SK-N-SH (cell line): Measurements from ENCODE around the gene PER3.

Source experiments
- EZH2phosphoT487 ChIP-seq: fragments of 200-600 bp; sonication (generic); IDR thresholded peaks from 2 replicates; pipeline ENCODE4 v1.6.1; 2017; ENCODE audit warnings: low read depth, mixed run types, mild to moderate bottlenecking, antibody characterized with exemption, moderate library complexity, borderline replicate concordance
- GABPA ChIP-seq: IDR thresholded peaks from 2 replicates; pipeline ENCODE4 v1.4.0; 2012; ENCODE audit warnings: low read depth, mild to moderate bottlenecking
- NFIC ChIP-seq: IDR thresholded peaks from 2 replicates; pipeline ENCODE4 v1.4.0; 2012; ENCODE audit warnings: borderline replicate concordance
- POLR2AphosphoS5 ChIP-seq: IDR thresholded peaks from 2 replicates; pipeline ENCODE4 v1.6.1; 2012; ENCODE audit warnings: low read depth, low read length
- TF ChIP-seq, protein P1 (sequence below): fragments of 200-600 bp; sonication (generic); IDR thresholded peaks from 2 replicates; pipeline ENCODE4 v1.6.1; 2017; ENCODE audit warnings: antibody characterized with exemption, mild to moderate bottlenecking, moderate library complexity
- TF ChIP-seq, protein P2 (sequence below): IDR thresholded peaks from 2 replicates; pipeline ENCODE4 v1.4.0; 2012; ENCODE audit warnings: low read depth

DNA sequence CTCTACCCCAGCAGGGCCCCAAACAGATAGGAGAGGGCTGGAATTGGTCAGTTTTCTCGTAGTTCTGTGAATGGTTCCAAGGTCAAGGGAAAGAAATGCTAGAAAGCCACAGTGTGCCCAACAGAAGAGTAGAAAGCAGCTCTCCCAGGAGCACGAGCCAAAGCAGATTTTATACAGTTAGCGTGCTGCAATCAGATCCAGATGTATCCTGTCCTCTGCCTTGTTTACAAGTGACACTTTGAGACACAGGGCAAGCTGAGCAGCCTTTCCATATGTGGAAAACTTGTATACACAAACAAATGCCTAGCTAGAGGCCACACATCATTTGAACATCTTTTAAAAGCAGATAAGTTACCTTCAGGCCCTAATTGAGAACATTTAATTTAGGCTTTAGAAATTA lies 6.5 kb upstream of the PER3 start:
- TF ChIP-seq, protein P1, sequence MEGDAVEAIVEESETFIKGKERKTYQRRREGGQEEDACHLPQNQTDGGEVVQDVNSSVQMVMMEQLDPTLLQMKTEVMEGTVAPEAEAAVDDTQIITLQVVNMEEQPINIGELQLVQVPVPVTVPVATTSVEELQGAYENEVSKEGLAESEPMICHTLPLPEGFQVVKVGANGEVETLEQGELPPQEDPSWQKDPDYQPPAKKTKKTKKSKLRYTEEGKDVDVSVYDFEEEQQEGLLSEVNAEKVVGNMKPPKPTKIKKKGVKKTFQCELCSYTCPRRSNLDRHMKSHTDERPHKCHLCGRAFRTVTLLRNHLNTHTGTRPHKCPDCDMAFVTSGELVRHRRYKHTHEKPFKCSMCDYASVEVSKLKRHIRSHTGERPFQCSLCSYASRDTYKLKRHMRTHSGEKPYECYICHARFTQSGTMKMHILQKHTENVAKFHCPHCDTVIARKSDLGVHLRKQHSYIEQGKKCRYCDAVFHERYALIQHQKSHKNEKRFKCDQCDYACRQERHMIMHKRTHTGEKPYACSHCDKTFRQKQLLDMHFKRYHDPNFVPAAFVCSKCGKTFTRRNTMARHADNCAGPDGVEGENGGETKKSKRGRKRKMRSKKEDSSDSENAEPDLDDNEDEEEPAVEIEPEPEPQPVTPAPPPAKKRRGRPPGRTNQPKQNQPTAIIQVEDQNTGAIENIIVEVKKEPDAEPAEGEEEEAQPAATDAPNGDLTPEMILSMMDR: no peak
- TF ChIP-seq GABPA (no peak), NFIC (no peak), POLR2AphosphoS5 (no peak), EZH2phosphoT487 (no peak)
- TF ChIP-seq, protein P2, sequence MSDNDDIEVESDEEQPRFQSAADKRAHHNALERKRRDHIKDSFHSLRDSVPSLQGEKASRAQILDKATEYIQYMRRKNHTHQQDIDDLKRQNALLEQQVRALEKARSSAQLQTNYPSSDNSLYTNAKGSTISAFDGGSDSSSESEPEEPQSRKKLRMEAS: no peak
